SU-DHL-6 (cell line): Measurements from ENCODE around the gene PWWP2A.

Experiments used
- H2AFZ ChIP-seq: fragments of 200-600 bp; sonication (generic); 2 replicates; pipeline ENCODE4 v1.6.1; 2014; ENCODE audit warnings: low read depth, mild to moderate bottlenecking, moderate library complexity, mixed read lengths, antibody characterized with exemption, low read length; ENCODE audit not compliant: severe bottlenecking
- H3F3A ChIP-seq: fragments of 200-600 bp; shearing (Covaris generic); 2 replicates; pipeline ENCODE4 v1.6.0; 2016; ENCODE audit warnings: antibody characterized with exemption, mild to moderate bottlenecking; ENCODE audit not compliant: insufficient read depth
- H3K27ac ChIP-seq: fragments of 200-600 bp; sonication (generic); 2 replicates; pipeline ENCODE4 v1.5.1; 2016; ENCODE audit warnings: low read depth, mild to moderate bottlenecking, low read length, moderate library complexity, mixed read lengths
- H3K27me3 ChIP-seq: fragments of 200-600 bp; sonication (generic), shearing (Covaris generic); 2 replicates; pipeline ENCODE4 v1.6.0; 2014; ENCODE audit warnings: mild to moderate bottlenecking, low read length
- H3K36me3 ChIP-seq: fragments of 200-600 bp; sonication (generic); 2 replicates; pipeline ENCODE4 v1.6.1; 2014; ENCODE audit warnings: mild to moderate bottlenecking, low read length, mixed read lengths
- H3K4me2 ChIP-seq: fragments of 300-600, 200-600 bp; shearing (Covaris generic), sonication (generic); 2 replicates; pipeline ENCODE4 v1.6.0; 2014; ENCODE audit warnings: low read length, low read depth, mild to moderate bottlenecking; ENCODE audit not compliant: poor library complexity, severe bottlenecking
- H3K4me3 ChIP-seq: fragments of 200-600 bp; sonication (generic); 2 replicates; pipeline ENCODE4 v1.5.1; 2014; ENCODE audit warnings: antibody characterized with exemption, low read length, mild to moderate bottlenecking, mixed read lengths; ENCODE audit not compliant: insufficient read depth, poor library complexity, severe bottlenecking
- H3K79me2 ChIP-seq: fragments of 200-600 bp; sonication (generic); 2 replicates; pipeline ENCODE4 v1.6.1; 2014; ENCODE audit warnings: mild to moderate bottlenecking, low read length, moderate library complexity; ENCODE audit not compliant: insufficient read depth
- H3K9ac ChIP-seq: fragments of 200-600 bp; sonication (generic); 2 replicates; pipeline ENCODE4 v1.7.0; 2014; ENCODE audit warnings: mild to moderate bottlenecking, low read length
- H3K9me2 ChIP-seq: fragments of 200-600 bp; sonication (generic); replicated peaks from 2 replicates; pipeline ENCODE4 v1.6.1; 2014; ENCODE audit warnings: low read length; ENCODE audit not compliant: insufficient read depth
- H3K9me3 ChIP-seq: fragments of 200-600 bp; sonication (generic); 2 replicates; pipeline ENCODE4 v1.6.1; 2014; ENCODE audit warnings: low read length, mixed read lengths; ENCODE audit not compliant: insufficient read depth
- H4K20me1 ChIP-seq: fragments of 200-600 bp; sonication (generic); 2 replicates; pipeline ENCODE4 v1.6.1; 2014; ENCODE audit warnings: low read depth, mild to moderate bottlenecking, antibody characterized with exemption, low read length, moderate library complexity, mixed read lengths
- EZH2phosphoT487 ChIP-seq: fragments of 200-600 bp; sonication (generic), shearing (Covaris generic); conservative IDR thresholded peaks from 2 replicates; pipeline ENCODE4 v1.6.1; 2018; ENCODE audit warnings: mild to moderate bottlenecking, antibody characterized with exemption, low read length, moderate library complexity, mixed read lengths
- TF ChIP-seq, protein P1 (sequence below): fragments of 200-600 bp; sonication (generic); IDR thresholded peaks from one replicate; pipeline ENCODE4 v1.5.1; 2017; ENCODE audit warnings: antibody characterized with exemption, mild to moderate bottlenecking, low read length, moderate library complexity; ENCODE audit not compliant: insufficient read depth, poor library complexity, severe bottlenecking

PWWP2A gene

DNA sequence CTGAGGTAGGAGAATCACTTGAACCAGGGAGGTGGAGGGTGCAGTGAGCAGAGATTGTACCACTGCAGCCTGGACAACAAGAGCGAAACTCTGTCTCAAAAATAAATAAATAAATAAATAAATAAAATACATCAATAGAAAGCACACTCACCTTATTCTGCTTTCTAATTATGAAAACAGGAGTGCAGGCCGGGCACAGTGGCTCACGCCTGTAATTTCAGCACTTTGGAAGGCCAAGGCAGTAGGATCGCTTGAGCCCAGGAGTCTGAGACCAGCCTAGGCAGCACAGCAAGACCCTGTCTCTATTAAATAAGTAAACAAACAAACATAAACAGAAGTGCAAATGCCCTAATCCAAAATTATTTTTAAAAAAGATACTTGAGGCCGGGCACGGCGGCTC is 2.3 kb downstream of the PWWP2A start:
- Histone ChIP-seq H3K4me2 (no peak overlapping the region), H4K20me1 (no peaks in the 10 kb centered on the region), H3F3A (peaks cover 5% of the 10 kb centered on the region; the same call in 1 of the 2 replicates), H3K79me2 (peaks cover 26% of the 10 kb centered on the region; the same call in 1 of the 2 replicates), H2AFZ (no peak overlapping the region), H3K27me3 (no peaks in the 10 kb centered on the region), H3K27ac (no peak overlapping the region), H3K9me3 (no peaks in the 10 kb centered on the region), H3K36me3 (peaks cover 14% of the 10 kb centered on the region), H3K4me3 (no peak overlapping the region), H3K9me2 (no peaks in the 10 kb centered on the region), H3K9ac (no peak overlapping the region)
- TF ChIP-seq, protein P1, sequence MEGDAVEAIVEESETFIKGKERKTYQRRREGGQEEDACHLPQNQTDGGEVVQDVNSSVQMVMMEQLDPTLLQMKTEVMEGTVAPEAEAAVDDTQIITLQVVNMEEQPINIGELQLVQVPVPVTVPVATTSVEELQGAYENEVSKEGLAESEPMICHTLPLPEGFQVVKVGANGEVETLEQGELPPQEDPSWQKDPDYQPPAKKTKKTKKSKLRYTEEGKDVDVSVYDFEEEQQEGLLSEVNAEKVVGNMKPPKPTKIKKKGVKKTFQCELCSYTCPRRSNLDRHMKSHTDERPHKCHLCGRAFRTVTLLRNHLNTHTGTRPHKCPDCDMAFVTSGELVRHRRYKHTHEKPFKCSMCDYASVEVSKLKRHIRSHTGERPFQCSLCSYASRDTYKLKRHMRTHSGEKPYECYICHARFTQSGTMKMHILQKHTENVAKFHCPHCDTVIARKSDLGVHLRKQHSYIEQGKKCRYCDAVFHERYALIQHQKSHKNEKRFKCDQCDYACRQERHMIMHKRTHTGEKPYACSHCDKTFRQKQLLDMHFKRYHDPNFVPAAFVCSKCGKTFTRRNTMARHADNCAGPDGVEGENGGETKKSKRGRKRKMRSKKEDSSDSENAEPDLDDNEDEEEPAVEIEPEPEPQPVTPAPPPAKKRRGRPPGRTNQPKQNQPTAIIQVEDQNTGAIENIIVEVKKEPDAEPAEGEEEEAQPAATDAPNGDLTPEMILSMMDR: no peak
- TF ChIP-seq EZH2phosphoT487: no peak

DNA sequence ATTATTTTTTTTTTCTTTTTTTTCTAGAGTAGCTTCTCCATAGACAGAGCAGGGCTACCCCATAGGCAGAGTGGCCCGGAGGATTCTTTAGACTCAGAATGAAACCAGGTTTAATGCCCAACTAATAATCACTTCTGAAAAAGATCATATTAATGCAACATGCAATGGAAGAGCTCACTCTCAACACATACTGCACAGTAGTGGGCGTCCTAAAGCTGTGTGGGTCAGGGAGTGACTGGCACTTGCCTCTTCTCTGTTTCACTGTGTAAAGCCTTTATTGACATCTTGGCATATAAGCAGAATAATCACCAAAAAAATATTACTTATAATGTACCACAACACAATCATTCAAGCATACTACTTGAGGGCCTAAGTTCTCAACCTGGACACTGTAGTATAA is 11.1 kb downstream of the PWWP2A start:
- no peak overlapping the region for H3K9ac ChIP-seq
- H4K20me1 ChIP-seq: no peaks in the 10 kb centered on the region
- peaks cover 10% of the 10 kb centered on the region for H3K36me3 ChIP-seq
- no peak overlapping the region for H3K4me3 ChIP-seq
- H3K9me3 ChIP-seq: no peaks in the 10 kb centered on the region
- peaks cover 64% of the 10 kb centered on the region for H3K79me2 ChIP-seq
- H3K9me2 ChIP-seq: no peaks in the 10 kb centered on the region
- H3K4me2 ChIP-seq: no peak overlapping the region
- no peak overlapping the region for H2AFZ ChIP-seq
- no peaks in the 10 kb centered on the region for H3K27me3 ChIP-seq
- TF ChIP-seq EZH2phosphoT487: no peak
- H3K27ac ChIP-seq: no peak overlapping the region
- peaks cover 13% of the 10 kb centered on the region; the same call in 1 of the 2 replicates for H3F3A ChIP-seq

DNA sequence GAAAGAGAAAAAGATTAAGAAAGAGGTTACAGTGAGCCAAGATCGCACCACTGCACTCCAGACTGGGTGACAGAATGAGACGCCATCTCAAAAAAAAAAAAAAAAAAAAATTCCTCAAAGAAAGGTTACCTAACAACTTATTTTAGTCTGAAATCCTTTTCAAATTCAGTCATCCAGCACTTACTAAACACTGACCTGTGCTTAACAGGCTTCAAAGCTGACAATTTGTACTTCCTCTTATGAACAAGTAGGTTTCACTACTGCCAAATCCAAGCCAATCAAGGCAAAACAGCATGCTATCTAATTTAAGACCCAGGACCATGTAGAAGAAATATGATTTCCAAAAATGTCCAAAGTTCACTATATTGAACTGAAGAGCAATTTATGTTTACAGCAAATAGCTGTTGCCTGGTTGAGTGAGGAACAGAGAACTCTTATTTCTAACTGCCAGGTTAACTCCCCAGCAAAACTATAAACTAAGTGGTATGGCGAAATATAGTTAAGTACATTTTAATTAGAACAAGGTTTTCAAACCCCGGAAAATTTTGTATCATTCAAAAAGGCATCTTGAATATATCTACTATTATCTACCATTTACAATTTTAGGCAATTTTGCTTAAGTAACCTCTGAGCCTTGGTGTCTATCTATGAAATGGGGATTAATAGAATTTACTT is 13.4 kb downstream of the PWWP2A start:
- H3F3A ChIP-seq: peaks cover 13% of the 10 kb centered on the region; the same call in 1 of the 2 replicates
- peaks cover 62% of the 10 kb centered on the region for H3K79me2 ChIP-seq
- H4K20me1 ChIP-seq: no peaks in the 10 kb centered on the region
- no peaks in the 10 kb centered on the region; the same call in 1 of the 2 replicates for H3K36me3 ChIP-seq
- no peaks in the 10 kb centered on the region for H3K9me3 ChIP-seq
- H3K4me3 ChIP-seq: no peak overlapping the region
- no peak for TF ChIP-seq EZH2phosphoT487
- TF ChIP-seq, protein P1: no peak
- H3K27me3 ChIP-seq: no peaks in the 10 kb centered on the region
- H3K9me2 ChIP-seq: no peaks in the 10 kb centered on the region
- H3K27ac ChIP-seq: no peak overlapping the region; the same call in 1 of the 2 replicates
- H3K4me2 ChIP-seq: peak overlapping the region; percentile 1
- H3K9ac ChIP-seq: no peak overlapping the region
- H2AFZ ChIP-seq: no peak overlapping the region

DNA sequence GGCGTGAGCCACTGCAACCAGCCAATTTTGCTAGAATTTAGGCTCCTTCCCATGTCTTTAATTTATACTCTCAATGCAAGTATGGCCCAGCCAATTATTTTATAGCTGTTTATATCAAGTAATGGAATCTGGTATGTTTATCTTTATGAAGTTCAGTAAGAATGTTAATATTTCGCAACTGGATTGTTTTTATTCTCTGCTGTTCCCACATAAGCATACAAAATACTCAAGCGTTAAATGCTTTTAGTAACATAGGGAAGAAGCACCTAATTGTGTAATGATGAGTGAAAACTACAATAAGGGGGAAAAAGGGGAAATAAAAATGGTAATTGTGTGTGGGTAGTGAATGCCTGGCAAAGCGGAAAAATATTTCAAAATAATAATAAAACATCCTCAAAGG is 21.3 kb downstream of the PWWP2A start:
- H3K9me3 ChIP-seq: no peaks in the 10 kb centered on the region
- no peaks in the 10 kb centered on the region; the same call in 1 of the 2 replicates for H3F3A ChIP-seq
- H3K36me3 ChIP-seq: peaks cover 16% of the 10 kb centered on the region
- H3K4me3 ChIP-seq: no peak overlapping the region
- no peaks in the 10 kb centered on the region for H4K20me1 ChIP-seq
- H3K27me3 ChIP-seq: no peaks in the 10 kb centered on the region
- H3K9ac ChIP-seq: no peak overlapping the region
- H3K79me2 ChIP-seq: peaks cover 31% of the 10 kb centered on the region
- peak overlapping the region; percentile 15 for H3K4me2 ChIP-seq
- TF ChIP-seq, protein P1: no peak
- TF ChIP-seq EZH2phosphoT487: no peak
- no peak overlapping the region for H3K27ac ChIP-seq
- no peak overlapping the region for H2AFZ ChIP-seq
- H3K9me2 ChIP-seq: no peaks in the 10 kb centered on the region
